Measurements from ENCODE around the gene TRPM7. TPM values are rescaled to one million over a fixed set of nuclear protein-coding genes. Genes with fewer than 3 reads are reported as not detected.
"Not testable (repeated sequence)": the region's sequence is repeated elsewhere in the genome, so short reads cannot be mapped to it uniquely, and the experiment has no call there.

Gene TRPM7
- total RNA-seq, 4 donors from 2014 or later, result 8.4 to 23.2 (median 12.7) TPM

DNA sequence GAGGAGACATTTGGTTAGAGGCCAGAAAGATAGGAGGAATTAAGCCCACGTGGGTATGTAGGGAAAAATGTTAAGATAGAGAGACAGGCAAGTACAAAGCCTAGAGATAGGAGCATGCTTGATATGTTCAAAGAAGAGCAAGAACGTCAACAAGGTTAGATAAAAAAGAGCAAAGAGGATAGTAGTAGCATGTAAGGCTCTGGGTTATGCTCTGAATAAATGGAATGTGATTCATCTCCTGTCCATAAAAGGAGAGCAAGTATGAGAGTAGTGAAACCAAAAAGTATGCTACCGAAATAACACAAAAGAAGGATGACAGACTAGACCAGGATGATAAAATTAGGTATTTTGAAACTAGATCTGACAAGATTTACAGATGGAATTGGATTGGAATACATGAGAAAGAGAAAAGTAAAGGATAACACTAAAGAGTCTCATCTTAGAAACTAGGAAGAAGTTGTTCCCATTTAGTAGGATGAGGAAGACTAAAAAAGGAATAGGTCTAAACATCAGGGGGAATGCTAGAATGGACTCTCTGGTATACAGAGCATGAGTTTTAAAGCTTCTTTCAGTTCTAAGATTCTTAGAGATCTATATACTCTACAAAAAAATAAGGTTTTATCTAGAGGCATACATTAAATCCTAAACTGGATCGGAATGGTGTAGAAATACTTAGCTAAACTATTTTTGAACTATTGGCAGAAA is 59.1 kb downstream of the TRPM7 start:
- Histone ChIP-seq H3K4me3 (no peak overlapping the region), H3K27me3 (no peaks in the 10 kb centered on the region), H3K9me3 (no peaks in the 10 kb centered on the region), H3K27ac (no peak overlapping the region), H3K4me1 (no peaks in the 10 kb centered on the region), H3K36me3 (peaks cover 0 to 67% of the 10 kb centered on the region in 2 donors)
- no peak for TF ChIP-seq POLR2A (IDR thresholded peaks at IDR 0.05)
- ATAC-seq, result no peak
- in situ Hi-C loops (cut with MboI; ENCODE audit: low sequenced_read_pairs in 4 of 4) (no loop called here), intact Hi-C loops (cut with DNase I; ENCODE audit: low total_unique reads) (no loop called here)
- DNase-seq, result no peak

DNA sequence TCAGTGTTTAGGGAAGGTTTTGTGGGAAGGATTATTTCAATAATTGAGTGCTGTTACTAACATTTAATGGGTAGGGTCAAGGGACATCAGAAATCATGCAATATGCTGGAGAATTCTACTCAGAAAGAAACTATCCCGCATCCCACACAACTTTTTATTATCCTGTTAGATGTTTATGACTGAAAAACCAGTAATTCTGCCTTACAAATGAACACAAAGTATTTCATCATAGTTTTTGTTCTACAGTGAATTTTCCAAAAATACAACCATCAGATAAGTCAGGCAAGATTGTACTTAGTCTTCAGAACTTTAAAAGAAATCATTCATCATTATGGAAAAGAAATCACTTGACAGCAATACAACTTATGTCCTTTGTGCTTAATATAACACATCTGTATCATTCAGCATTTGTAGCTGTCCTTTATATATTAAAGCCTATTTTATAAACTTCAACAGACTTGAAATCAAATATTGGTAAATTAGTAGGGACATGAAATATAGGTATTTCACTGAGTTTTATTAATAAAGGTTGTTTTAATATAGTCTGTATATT is 61.9 kb downstream of the TRPM7 start:
- DNase-seq (no peak), ATAC-seq (no peak)
- Histone ChIP-seq H3K27ac (no peak overlapping the region), H3K4me1 (no peaks in the 10 kb centered on the region), H3K36me3 (peaks cover 0 to 59% of the 10 kb centered on the region in 2 donors), H3K27me3 (no peaks in the 10 kb centered on the region), H3K9me3 (no peaks in the 10 kb centered on the region), H3K4me3 (no peak overlapping the region)
- intact Hi-C loops (cut with DNase I; ENCODE audit: low total_unique reads) (no loop called here), in situ Hi-C loops (cut with MboI; ENCODE audit: low sequenced_read_pairs in 4 of 4) (no loop called here)
- no peak for TF ChIP-seq POLR2A (IDR thresholded peaks at IDR 0.05)
- TF ChIP-seq, protein P1, sequence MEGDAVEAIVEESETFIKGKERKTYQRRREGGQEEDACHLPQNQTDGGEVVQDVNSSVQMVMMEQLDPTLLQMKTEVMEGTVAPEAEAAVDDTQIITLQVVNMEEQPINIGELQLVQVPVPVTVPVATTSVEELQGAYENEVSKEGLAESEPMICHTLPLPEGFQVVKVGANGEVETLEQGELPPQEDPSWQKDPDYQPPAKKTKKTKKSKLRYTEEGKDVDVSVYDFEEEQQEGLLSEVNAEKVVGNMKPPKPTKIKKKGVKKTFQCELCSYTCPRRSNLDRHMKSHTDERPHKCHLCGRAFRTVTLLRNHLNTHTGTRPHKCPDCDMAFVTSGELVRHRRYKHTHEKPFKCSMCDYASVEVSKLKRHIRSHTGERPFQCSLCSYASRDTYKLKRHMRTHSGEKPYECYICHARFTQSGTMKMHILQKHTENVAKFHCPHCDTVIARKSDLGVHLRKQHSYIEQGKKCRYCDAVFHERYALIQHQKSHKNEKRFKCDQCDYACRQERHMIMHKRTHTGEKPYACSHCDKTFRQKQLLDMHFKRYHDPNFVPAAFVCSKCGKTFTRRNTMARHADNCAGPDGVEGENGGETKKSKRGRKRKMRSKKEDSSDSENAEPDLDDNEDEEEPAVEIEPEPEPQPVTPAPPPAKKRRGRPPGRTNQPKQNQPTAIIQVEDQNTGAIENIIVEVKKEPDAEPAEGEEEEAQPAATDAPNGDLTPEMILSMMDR (IDR thresholded peaks at IDR 0.05 in 4 of 5, conservative IDR thresholded peaks at IDR 0.05 in 1 of 5), result no peak

DNA sequence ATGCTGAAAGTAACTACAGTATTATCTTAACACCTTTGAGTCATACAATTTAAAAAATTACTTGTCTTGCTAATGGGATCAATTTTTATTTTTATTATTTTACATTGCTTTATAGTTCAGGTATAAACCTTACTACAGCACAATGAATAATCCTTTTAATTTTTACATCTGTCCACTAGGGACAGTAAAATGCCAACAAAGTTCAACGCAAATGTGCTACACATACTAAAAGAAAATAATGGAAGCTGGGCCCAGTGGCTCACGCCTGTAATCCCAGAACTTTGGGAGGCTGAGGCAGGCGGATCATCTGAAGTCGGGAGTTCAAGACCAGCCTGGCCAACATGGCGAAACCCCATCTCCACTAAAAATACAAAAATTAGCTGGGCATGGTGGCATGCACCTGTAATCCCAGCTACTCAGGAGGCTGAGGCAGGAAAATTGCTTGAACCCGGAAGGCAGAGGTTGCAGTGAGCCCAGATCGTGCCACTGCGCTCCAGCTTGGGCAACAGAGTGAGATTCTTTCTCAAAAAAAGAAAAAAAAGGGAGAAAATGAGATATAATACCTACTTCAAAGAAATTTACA is 64.1 kb downstream of the TRPM7 start:
- TF ChIP-seq, protein P1 (IDR thresholded peaks at IDR 0.05 in 4 of 5, conservative IDR thresholded peaks at IDR 0.05 in 1 of 5), result peak in 1 of 5 experiments; percentile 31
- H3K4me1 ChIP-seq; H3K4me3 ChIP-seq; H3K27ac ChIP-seq; intact Hi-C loops (cut with DNase I; ENCODE audit: low total_unique reads); H3K9me3 ChIP-seq; DNase-seq; H3K27me3 ChIP-seq; in situ Hi-C loops (cut with MboI; ENCODE audit: low sequenced_read_pairs in 4 of 4); ATAC-seq: not testable (repeated sequence)
- H3K36me3 ChIP-seq, result peaks cover 0 to 50% of the 10 kb centered on the region in 2 donors

DNA sequence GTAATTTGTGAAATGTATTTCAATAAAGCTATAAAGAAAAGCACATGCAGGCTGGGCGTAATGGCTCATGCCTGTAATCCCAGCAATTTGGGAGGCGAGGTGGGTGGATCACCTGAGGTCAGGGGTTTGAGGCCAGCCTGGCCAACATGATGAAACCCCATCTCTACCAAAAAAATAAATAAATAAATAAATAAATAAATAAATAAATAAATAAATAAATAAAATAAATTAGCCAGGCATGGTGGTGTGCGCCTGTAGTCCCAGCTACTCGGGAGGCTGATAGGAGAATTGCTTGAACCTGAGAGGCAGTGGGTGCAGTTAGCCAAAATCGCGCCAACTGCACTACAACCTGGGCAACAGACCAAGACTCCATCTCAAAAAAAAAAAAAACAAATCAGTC is 69.6 kb downstream of the TRPM7 start:
- H3K9me3 ChIP-seq; H3K4me3 ChIP-seq; intact Hi-C loops (cut with DNase I; ENCODE audit: low total_unique reads); in situ Hi-C loops (cut with MboI; ENCODE audit: low sequenced_read_pairs in 4 of 4); H3K27me3 ChIP-seq; ATAC-seq; H3K4me1 ChIP-seq; DNase-seq; H3K27ac ChIP-seq: not testable (repeated sequence)
- peaks cover 2 to 60% of the 10 kb centered on the region in 2 donors for H3K36me3 ChIP-seq

DNA sequence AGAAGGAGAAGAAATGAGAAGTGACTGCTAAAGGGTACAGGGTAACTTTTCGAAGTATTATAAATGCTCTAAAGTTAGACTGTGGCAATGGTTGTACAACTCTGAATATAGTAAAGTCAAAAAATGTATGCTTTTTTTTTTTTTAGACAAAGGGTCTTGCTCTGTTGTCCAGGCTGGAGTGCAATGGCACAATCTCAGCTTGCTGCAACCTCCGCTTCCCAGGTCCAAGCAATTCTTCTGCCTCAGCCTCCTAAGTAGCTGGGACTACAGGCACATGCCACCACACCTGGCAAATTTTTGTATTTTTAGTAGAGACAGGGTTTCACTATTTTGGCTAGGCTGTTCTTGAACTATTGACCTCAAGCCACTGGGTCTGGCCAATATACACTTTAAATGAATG is 70.0 kb downstream of the TRPM7 start:
- in situ Hi-C loops (cut with MboI; ENCODE audit: low sequenced_read_pairs in 4 of 4); H3K9me3 ChIP-seq; intact Hi-C loops (cut with DNase I; ENCODE audit: low total_unique reads); DNase-seq; H3K27me3 ChIP-seq; H3K4me3 ChIP-seq; ATAC-seq; H3K4me1 ChIP-seq; H3K27ac ChIP-seq: not testable (repeated sequence)
- H3K36me3 ChIP-seq, result peaks cover 2 to 60% of the 10 kb centered on the region in 2 donors

DNA sequence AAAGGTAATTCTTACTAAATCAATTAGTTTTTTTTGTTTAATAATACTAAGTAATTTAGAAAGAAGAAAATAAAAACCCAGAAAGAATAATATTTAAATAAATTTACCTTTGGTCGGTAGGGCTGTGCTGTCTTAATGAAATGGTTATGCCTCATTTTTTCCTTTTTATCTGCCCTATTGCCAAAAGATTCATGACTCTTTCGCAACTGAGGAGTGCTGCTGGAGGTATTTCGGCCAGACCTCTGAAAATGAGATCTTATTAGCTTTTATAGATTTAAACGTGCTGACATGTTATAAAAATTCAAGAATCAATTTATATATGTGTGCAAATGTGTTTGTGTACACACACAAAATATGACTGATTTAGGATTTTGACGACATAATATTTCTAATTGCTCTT is 73.0 kb downstream of the TRPM7 start:
- Histone ChIP-seq H3K4me1 (no peaks in the 10 kb centered on the region), H3K9me3 (no peaks in the 10 kb centered on the region), H3K36me3 (peaks cover 2 to 60% of the 10 kb centered on the region in 2 donors), H3K27ac (no peak overlapping the region), H3K27me3 (no peaks in the 10 kb centered on the region), H3K4me3 (no peak overlapping the region)
- DNase-seq, result no peak
- in situ Hi-C loops (cut with MboI; ENCODE audit: low sequenced_read_pairs in 4 of 4) (no loop called here), intact Hi-C loops (cut with DNase I; ENCODE audit: low total_unique reads) (no loop called here)
- TF ChIP-seq, protein P1 (IDR thresholded peaks at IDR 0.05 in 4 of 5, conservative IDR thresholded peaks at IDR 0.05 in 1 of 5), result no peak
- no peak for TF ChIP-seq POLR2A (IDR thresholded peaks at IDR 0.05)
- ATAC-seq, result no peak

Data from gastrocnemius medialis (tissue), 4 donors.